Measurements from ENCODE around the gene RNF220.

GRCh38 chr1:44357710-44358109 is 47.3 kb upstream of the RNF220 start:
- TF ChIP-seq CTCF (IDR thresholded peaks at IDR 0.05): no peak
- no peak for TF ChIP-seq POLR2A (IDR thresholded peaks at IDR 0.05)
